Activated CD4-positive, CD25-positive, alpha-beta regulatory T cell (primary cell): ENCODE data around the gene KLHL29.
"Not testable (repeated sequence)": the region's sequence is repeated elsewhere in the genome, so short reads cannot be mapped to it uniquely, and the experiment has no call there.

Experiments used
- DNase-seq, 4 experiments: peaks; one replicate each; lab custom pipeline; 2025; lab: John Stamatoyannopoulos, UW

KLHL29 gene

GRCh38 chr2:23721454-23721826 is 336.5 kb downstream of the KLHL29 start:
- no peak for DNase-seq

- no peak for DNase-seq
Measured at GRCh38 chr2:23722255-23722654, 337.3 kb downstream of the KLHL29 start.

GRCh38 chr2:23723029-23723428 is 338.1 kb downstream of the KLHL29 start:
- not testable (repeated sequence) for DNase-seq

DNA sequence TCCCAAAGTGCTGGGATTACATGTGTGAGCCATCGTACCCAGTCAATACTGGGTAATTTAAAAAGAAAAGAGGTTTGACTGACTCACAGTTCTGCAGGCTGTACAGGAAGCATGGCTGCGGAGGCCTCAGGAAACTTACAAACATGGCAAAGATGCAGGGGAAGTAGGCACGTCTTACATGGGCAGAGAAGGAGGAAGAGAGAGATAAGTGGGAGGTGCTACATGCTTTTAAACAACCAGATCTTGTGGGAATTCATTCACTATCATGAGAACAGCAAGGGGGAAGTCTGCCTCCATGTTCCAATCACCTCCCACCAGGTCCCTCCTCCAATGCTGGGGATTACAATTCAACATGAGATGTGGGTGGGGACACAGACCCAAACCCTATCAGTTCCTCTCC is 349.4 kb downstream of the KLHL29 start:
- DNase-seq = no peak

DNA sequence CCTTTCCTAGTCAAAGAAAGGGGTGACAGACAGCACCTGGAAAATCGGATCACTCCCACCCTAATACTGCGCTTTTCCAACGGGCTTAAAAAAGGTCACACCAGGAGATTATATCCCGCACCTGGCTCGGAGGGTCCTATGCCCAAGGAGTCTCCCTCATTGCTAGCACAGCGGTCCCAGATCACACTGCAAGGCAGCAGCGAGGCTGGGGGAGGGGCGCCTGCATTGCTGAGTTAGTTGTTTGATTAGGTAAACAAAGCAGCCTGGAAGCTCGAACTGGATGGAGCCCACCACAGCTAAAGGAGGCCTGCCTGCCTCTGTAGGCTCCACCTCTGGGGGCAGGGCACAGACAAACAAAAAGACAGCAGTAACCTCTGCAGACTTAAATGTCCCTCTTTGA is 351.8 kb downstream of the KLHL29 start:
- DNase-seq = not testable (repeated sequence)

DNA sequence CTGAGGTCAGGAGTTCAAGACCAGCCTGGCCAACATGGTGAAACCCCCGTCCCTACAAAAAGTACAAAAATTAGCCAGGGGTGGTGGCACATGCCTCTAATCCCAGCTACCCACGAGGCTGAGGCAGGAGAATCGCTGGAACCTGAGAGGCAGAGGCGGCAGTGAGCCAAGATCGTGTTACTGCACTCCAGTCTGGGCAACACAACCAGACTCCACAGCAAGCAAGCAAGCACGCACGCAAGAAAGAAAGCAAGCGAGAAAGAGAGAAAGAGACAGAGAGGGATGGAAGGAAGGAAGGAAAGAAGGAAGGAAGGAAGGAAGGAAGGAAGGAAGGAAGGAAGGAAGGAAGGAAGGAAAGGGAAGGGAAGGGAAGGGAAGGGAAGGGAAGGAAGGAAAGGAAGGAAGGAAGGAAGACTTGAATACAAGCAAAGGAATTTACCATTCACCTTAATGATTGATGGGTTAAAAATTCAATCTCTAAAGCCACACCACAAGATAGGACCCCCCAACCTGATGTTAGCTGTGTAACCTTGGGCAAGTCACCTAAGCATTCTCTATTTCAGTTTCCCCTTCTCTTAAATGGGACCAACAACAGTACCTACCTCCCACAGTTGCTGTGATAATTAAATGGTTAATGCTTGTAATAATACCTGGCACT is 360.2 kb downstream of the KLHL29 start:
- no peak for DNase-seq

DNA sequence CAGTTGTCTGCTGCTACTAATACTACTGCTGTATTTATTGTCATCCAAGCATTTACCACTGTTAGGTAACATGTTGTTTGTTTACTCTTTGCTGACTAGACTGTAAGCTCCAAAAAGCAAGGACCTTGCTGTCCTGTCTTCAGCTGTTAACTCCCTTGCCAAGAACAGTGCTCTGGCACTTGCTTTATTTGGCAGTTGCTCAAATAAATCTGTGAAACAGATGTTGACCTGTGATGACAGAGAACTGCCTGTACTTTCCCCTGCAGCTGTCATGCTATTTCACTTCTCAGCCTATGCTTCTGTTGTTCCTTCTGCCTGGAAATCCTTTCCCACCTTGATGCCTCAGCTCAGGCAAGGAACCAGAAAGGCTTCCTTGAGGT is 360.7 kb downstream of the KLHL29 start:
- no peak for DNase-seq

DNA sequence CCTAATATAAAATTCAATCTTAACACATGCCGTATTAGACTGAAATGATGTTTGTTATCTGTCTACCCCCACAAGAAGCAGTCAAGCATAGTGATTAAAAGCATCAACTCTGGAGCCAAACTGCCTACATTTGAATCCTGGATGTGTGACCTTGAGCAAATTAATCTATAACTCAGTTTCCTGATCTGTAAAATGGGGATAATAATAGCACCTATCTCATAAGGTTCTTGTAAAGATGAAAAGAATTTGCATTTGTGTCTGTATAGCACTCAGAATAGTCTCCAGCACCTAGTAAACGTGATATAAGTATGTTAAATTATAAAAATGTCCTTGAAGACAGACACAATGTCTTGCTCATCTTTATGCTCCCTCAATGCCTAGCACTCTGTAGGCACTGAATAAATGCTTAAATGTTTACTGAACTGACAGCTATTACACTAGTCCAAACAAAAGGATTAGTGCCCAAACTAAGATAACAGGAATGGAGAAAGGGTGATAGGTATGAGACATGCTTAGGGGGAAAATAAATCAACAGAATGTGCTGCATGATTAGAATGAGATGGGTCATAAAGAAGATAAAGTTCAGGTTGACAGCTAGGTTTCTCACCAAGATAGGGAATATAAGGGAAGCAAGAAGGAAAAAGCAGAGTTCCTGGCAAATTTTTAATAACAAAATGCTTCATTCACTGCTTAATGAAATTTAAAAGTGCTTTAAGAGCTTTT is 361.3 kb downstream of the KLHL29 start:
- no peak for DNase-seq

GRCh38 chr2:23751747-23752265 is 366.8 kb downstream of the KLHL29 start:
- DNase-seq = no peak

DNA sequence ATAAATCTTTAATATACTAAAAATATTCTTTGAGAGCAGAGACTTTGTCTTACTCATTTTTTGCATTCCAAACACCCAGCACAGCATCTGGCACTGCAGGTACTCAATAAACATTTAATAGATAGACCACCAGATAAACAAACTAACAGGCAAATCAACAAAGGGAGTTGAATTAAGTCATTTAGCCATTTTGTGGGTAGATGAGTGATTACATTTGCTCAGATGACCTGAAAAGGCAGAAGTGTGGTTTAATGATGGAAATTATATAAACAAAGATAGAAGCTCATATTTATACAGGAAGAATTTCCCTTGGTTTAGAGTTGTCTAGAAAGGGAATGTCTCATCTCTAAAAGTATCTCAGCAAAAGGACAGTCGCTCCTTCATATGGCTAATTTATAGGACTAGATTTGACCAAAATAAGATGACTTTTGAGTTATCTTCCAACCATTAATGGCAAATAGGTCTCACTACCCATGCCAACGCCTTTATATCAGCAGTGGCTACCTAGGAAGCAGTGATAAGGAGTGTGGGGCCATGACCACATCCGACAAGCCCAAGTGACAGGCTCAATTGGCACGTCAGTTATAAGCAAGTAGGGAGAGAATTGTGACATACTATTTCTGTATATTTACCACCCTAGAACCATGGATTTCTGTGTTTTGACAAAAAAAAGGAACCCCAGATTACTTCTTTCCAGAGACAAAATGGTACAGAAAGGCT is 368.5 kb downstream of the KLHL29 start:
- no peak for DNase-seq

DNA sequence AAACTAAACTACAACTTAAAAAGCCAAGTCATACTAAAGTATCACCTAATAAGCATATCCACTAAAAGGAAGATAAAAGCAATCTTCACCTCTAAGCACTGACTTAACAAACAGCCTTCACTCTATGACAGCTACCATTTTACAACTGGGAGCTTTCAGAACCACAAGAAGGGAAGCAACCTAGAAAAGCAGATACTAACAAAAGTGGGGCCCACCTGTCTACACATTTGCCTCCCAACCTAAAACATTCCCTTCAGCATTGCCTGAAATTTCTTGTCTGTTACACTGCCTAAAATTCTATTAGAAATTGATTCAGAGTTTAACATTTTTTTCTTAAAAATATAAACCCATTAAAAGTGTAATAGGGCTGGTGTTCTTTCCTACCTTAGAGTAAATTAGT is 370.0 kb downstream of the KLHL29 start:
- DNase-seq = no peak

DNA sequence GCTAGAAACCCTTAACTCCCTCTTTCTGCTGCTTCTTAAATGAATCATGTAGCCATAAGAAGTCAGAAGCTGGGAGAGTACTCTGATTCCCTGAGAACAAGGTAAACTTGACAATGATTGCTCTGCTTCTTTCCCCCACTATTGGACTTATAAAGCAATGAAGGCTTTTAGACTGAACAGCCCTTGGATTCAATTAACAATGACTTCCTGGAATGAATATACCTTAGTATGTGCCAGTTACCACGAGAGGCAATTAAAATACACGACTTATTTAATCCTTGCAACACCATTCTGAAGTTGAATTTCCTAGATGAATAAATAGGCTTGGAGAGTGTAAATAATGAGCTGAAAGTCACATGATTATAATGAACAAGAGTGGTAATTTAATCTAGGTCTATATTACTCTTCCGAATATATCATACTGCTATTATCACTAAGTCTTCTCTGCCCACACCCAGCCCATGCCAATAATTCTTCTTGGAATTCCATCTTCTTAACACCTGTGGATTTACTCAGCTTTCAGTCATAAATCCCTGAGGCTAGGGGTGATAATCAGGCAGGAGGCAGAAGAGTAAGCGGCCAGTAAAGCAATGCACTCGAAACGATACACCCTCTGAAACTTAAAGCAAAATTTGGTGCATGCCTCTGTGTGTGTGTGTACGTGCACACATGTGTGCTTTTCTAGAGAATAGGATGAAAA is 371.8 kb downstream of the KLHL29 start:
- DNase-seq = no peak

DNA sequence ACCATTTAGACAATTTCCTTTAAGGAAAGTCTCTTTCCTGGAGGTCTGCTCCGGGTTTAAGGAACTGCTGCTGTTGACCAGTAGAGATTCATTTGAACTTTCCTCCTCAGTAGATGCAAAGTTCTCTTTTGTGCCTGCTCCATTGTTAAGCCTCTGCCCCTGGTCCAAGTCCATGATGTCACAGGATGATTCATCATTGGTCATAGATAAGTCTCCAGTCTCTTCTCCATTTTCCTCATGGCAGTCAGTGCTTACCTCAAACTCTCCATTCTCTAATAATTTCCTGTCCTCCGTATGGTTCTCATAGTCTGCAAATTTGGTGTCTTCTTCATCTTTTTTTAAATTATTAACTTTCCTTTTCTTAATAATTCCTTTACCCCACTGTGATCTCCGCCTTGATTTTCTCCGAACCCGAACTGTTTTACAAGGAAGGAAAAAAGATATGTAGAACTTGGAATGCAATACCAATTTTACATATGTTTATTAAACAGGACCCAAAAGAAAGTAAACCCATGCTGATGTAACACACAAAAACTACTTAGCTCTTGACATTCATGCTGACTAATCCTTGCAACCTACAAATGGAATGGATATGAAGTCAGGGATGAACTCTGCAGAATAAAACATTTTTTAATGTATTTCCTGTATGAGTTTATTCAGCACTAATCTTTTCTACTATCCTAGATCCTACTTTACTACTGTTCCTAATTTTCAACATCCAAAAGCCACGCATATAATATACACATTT is 372.9 kb downstream of the KLHL29 start:
- no peak for DNase-seq
